Activated CD8-positive, alpha-beta T cell treated with anti-CD3 and anti-CD28 coated beads for 36 hours (primary cell): ENCODE data around the gene RGS8. TPM values are rescaled to one million over a fixed set of nuclear protein-coding genes. Genes with fewer than 3 reads are reported as not detected.

Experiments used
- ATAC-seq: fragments of 200-7000 bp; cut with Tn5 transposase; one replicate; pipeline ENCODE4 v1.10.0; 2021; ENCODE audit warnings: mild to moderate bottlenecking, moderate library complexity
- CTCF ChIA-PET: fragments of 350-600 bp; sonication (Branson Sonifier 250); formaldehyde crosslinking; loops from one replicate; lab custom pipeline; 2021; ENCODE audit warnings: antibody characterized with exemption; lab: Charles Lee
- POLR2A ChIA-PET: fragments of 350-600 bp; sonication (Branson Sonifier 250); formaldehyde crosslinking; loops from one replicate; lab custom pipeline; 2021; ENCODE audit warnings: antibody characterized with exemption; lab: Charles Lee
- DNase-seq: peaks from one replicate; pipeline ENCODE4 v3.0.0-alpha.2; 2020
- H3K27ac Mint-ChIP-seq: one replicate; pipeline ENCODE4 v1.8.0; 2021; ENCODE audit warnings: mild to moderate bottlenecking, mixed read lengths
- H3K27me3 Mint-ChIP-seq: one replicate; pipeline ENCODE4 v1.8.0; 2021; ENCODE audit warnings: mixed read lengths
- H3K36me3 Mint-ChIP-seq: one replicate; pipeline ENCODE4 v1.8.0; 2021; ENCODE audit warnings: low read depth, mixed read lengths
- H3K4me1 Mint-ChIP-seq: one replicate; pipeline ENCODE4 v1.8.0; 2021; ENCODE audit warnings: low read depth, mixed read lengths
- H3K4me3 Mint-ChIP-seq: one replicate; pipeline ENCODE4 v1.8.0; 2021; ENCODE audit warnings: mild to moderate bottlenecking, moderate library complexity, mixed read lengths
- H3K9me3 Mint-ChIP-seq: one replicate; pipeline ENCODE4 v1.8.0; 2021; ENCODE audit warnings: mixed read lengths
- CTCF ChIP-seq: fragments of 200-600 bp; IDR thresholded peaks from one replicate; pipeline ENCODE4 v1.8.0; 2022; ENCODE audit warnings: antibody characterized with exemption, mild to moderate bottlenecking
- intact Hi-C: fragments of 100-400 bp; cut with micrococcal nuclease; formaldehyde crosslinking; loops from one replicate; pipeline ENCODE4 v1.10.0; 2022
- total RNA-seq, 2 experiments: library from RNA; stranded (reverse); gene quantifications; one replicate each; pipeline ENCODE4 v1.2.3, GENCODE V29; 2021

Gene RGS8
- total RNA-seq, 2 experiments from 2014 or later = not detected

- intact Hi-C loops = no loop called here
- Mint-ChIP-seq H3K4me3 (no peak overlapping the region), H3K4me1 (no peaks in the 10 kb centered on the region), H3K36me3 (no peaks in the 10 kb centered on the region), H3K27me3 (peaks cover 28% of the 10 kb centered on the region), H3K27ac (no peak overlapping the region), H3K9me3 (peaks cover 7% of the 10 kb centered on the region)
- ChIA-PET POLR2A (no interaction called here), CTCF (no interaction called here)
- no peak for TF ChIP-seq CTCF
- DNase-seq (no peak), ATAC-seq (no peak)
These were observed 3.0 kb upstream of the RGS8 start for GRCh38 chr1:182687361-182687760.

- intact Hi-C loops = no loop called here
These were observed 2.1 kb upstream of the RGS8 start for GRCh38 chr1:182686446-182686845.

GRCh38 chr1:182685215-182685614 lies 828 bp upstream of the RGS8 start:
- CTCF ChIA-PET = interaction anchor here (1.0 to 1.5 kb wide), 3 partner anchors 9 to 91 kb away, joined by 3 to 5 read pairs (median 3); no protein-coding TSS in a partner anchor

More at GRCh38 chr1:182686446-182686845, 2.1 kb upstream of the RGS8 start:
- no peak overlapping the region for H3K27ac Mint-ChIP-seq
- ChIA-PET POLR2A (no interaction called here), CTCF (no interaction called here)
- no peaks in the 10 kb centered on the region for H3K4me1 Mint-ChIP-seq
- DNase-seq = no peak
- no peak for ATAC-seq
- no peak for TF ChIP-seq CTCF
- H3K4me3 Mint-ChIP-seq = no peak overlapping the region
- H3K9me3 Mint-ChIP-seq = peaks cover 7% of the 10 kb centered on the region
- H3K27me3 Mint-ChIP-seq = peaks cover 33% of the 10 kb centered on the region
- no peaks in the 10 kb centered on the region for H3K36me3 Mint-ChIP-seq

GRCh38 chr1:182682898-182683501 lies 1.4 kb downstream of the RGS8 start:
- no peak for TF ChIP-seq CTCF
- ChIA-PET POLR2A (interaction anchor here (0.6 kb wide), 1 partner anchor 130 kb away, joined by 3 read pairs; no protein-coding TSS in a partner anchor), CTCF (interaction anchor here (0.7 to 1.5 kb wide), 4 partner anchors 80 to 102 kb away, joined by 3 to 6 read pairs (median 4); no protein-coding TSS in a partner anchor)
- Mint-ChIP-seq H3K4me3 (no peak overlapping the region), H3K36me3 (no peaks in the 10 kb centered on the region), H3K9me3 (no peaks in the 10 kb centered on the region), H3K27me3 (peaks cover 21% of the 10 kb centered on the region), H3K27ac (no peak overlapping the region), H3K4me1 (peaks cover 3% of the 10 kb centered on the region)
- DNase-seq = no peak
- no peak for ATAC-seq
- intact Hi-C loops = no loop called here

More at GRCh38 chr1:182685215-182685614, 828 bp upstream of the RGS8 start:
- POLR2A ChIA-PET = no interaction called here
- Mint-ChIP-seq H3K9me3 (no peaks in the 10 kb centered on the region), H3K27ac (no peak overlapping the region), H3K4me1 (peaks cover 3% of the 10 kb centered on the region), H3K4me3 (no peak overlapping the region), H3K27me3 (peaks cover 25% of the 10 kb centered on the region), H3K36me3 (no peaks in the 10 kb centered on the region)
- no peak for TF ChIP-seq CTCF
- DNase-seq = no peak
- no peak for ATAC-seq
- intact Hi-C loops = no loop called here

- intact Hi-C loops = no loop called here
These were observed 2.0 kb downstream of the RGS8 start for GRCh38 chr1:182682406-182682805.

More at GRCh38 chr1:182682406-182682805, 2.0 kb downstream of the RGS8 start:
- ATAC-seq = no peak
- Mint-ChIP-seq H3K4me3 (no peak overlapping the region), H3K27me3 (peaks cover 19% of the 10 kb centered on the region), H3K4me1 (peaks cover 3% of the 10 kb centered on the region), H3K27ac (no peak overlapping the region), H3K36me3 (no peaks in the 10 kb centered on the region), H3K9me3 (no peaks in the 10 kb centered on the region)
- no peak for TF ChIP-seq CTCF
- POLR2A ChIA-PET = interaction anchor here (0.6 kb wide), 1 partner anchor 131 kb away, joined by 3 read pairs; no protein-coding TSS in a partner anchor
- CTCF ChIA-PET = interaction anchor here (0.9 to 1.5 kb wide), 3 partner anchors 79 to 96 kb away, joined by 3 to 6 read pairs (median 4); no protein-coding TSS in a partner anchor
- DNase-seq = no peak
